Large intestine (tissue), 3 donors: ENCODE data around the gene CASK. TPM values are rescaled to one million over a fixed set of nuclear protein-coding genes. Genes with fewer than 3 reads are reported as not detected.
"Not testable (repeated sequence)": the region's sequence is repeated elsewhere in the genome, so short reads cannot be mapped to it uniquely, and the experiment has no call there.

ENCODE experiments used
- DNase-seq, 2 donors: peaks; one replicate each; pipeline versions ENCODE4 v3.0.0 to v3.0.0-alpha.2; 2013
- H3K27ac ChIP-seq: one replicate; pipeline ENCODE4 v1.5.1; 2013; ENCODE audit warnings: low read length
- H3K27me3 ChIP-seq: 2 replicates; pipeline ENCODE4 v1.6.1; 2013; ENCODE audit warnings: low read length; ENCODE audit not compliant: control insufficient read depth, insufficient read depth
- H3K36me3 ChIP-seq: 2 replicates; pipeline ENCODE4 v1.6.1; 2013; ENCODE audit warnings: low read length; ENCODE audit not compliant: control insufficient read depth, insufficient read depth
- H3K4me1 ChIP-seq: one replicate; pipeline ENCODE4 v1.6.1; 2013; ENCODE audit warnings: low read length; ENCODE audit not compliant: control insufficient read depth, insufficient read depth
- H3K4me3 ChIP-seq: one replicate; pipeline ENCODE4 v1.5.1; 2013; ENCODE audit warnings: low read length
- H3K9me3 ChIP-seq: one replicate; pipeline ENCODE4 v1.6.1; 2013; ENCODE audit warnings: mild to moderate bottlenecking, low read depth, low read length, moderate library complexity; ENCODE audit not compliant: control insufficient read depth
- WGBS: methylation state at CpG from one replicate; pipeline ENCODE4 v1.1.5; 2013; ENCODE audit warnings: low lambda C conversion rate; ENCODE audit not compliant: insufficient coverage; 5-methylcytosine and 5-hydroxymethylcytosine counted together
- polyA plus RNA-seq: library from polyadenylated mRNA; unstranded; fragments of 120-200 nt; gene quantifications from one replicate; pipeline ENCODE4 v1.2.1, GENCODE V29; 2013

Gene CASK
- polyA plus RNA-seq, 1 donor = 71.3 TPM

- Histone ChIP-seq H3K27me3 (no peaks in the 10 kb centered on the region), H3K4me1 (no peaks in the 10 kb centered on the region), H3K36me3 (no peaks in the 10 kb centered on the region), H3K4me3 (no peak overlapping the region), H3K27ac (no peak overlapping the region), H3K9me3 (no peaks in the 10 kb centered on the region)
- no peak for DNase-seq
Measured at GRCh38 chrX:41616255-41616654, 307.1 kb downstream of the CASK start.

- Histone ChIP-seq H3K4me3 (no peak overlapping the region), H3K4me1 (no peaks in the 10 kb centered on the region), H3K27me3 (no peaks in the 10 kb centered on the region), H3K27ac (no peak overlapping the region), H3K36me3 (no peaks in the 10 kb centered on the region), H3K9me3 (no peaks in the 10 kb centered on the region)
- WGBS = no CpG with 5 or more reads among the region's 1 CpG
- DNase-seq = no peak
Measured at GRCh38 chrX:41608244-41608643, 315.1 kb downstream of the CASK start.

GRCh38 chrX:41607264-41607832 is 316.0 kb downstream of the CASK start:
- Histone ChIP-seq H3K4me1 (no peaks in the 10 kb centered on the region), H3K9me3 (no peaks in the 10 kb centered on the region), H3K27me3 (no peaks in the 10 kb centered on the region), H3K4me3 (no peak overlapping the region), H3K27ac (no peak overlapping the region), H3K36me3 (peaks cover 2% of the 10 kb centered on the region)
- no peak for DNase-seq
- no CpG with 5 or more reads among the region's 2 CpGs for WGBS

GRCh38 chrX:41606057-41606456 is 317.3 kb downstream of the CASK start:
- not testable (repeated sequence) for H3K36me3 ChIP-seq, H3K9me3 ChIP-seq, H3K4me1 ChIP-seq, H3K4me3 ChIP-seq, H3K27me3 ChIP-seq, DNase-seq, H3K27ac ChIP-seq
- no CpG with 5 or more reads among the region's 4 CpGs for WGBS

- DNase-seq = no peak
- H3K27ac ChIP-seq = no peak overlapping the region
- H3K27me3 ChIP-seq = no peaks in the 10 kb centered on the region
- WGBS = no CpG with 5 or more reads among the region's 1 CpG
- no peaks in the 10 kb centered on the region for H3K9me3 ChIP-seq
- H3K4me3 ChIP-seq = no peak overlapping the region
- H3K4me1 ChIP-seq = no peaks in the 10 kb centered on the region
- peaks cover 2% of the 10 kb centered on the region for H3K36me3 ChIP-seq
Measured at GRCh38 chrX:41604766-41605543, 318.4 kb downstream of the CASK start.

GRCh38 chrX:41604177-41604576 is 319.2 kb downstream of the CASK start:
- Histone ChIP-seq H3K27ac (no peak overlapping the region), H3K27me3 (no peaks in the 10 kb centered on the region), H3K36me3 (peaks cover 2% of the 10 kb centered on the region), H3K9me3 (no peaks in the 10 kb centered on the region), H3K4me3 (no peak overlapping the region), H3K4me1 (no peaks in the 10 kb centered on the region)
- WGBS = no CpG with 5 or more reads among the region's 2 CpGs
- no peak for DNase-seq

- Histone ChIP-seq H3K4me1 (no peaks in the 10 kb centered on the region), H3K27me3 (no peaks in the 10 kb centered on the region), H3K4me3 (no peak overlapping the region), H3K27ac (no peak overlapping the region), H3K9me3 (no peaks in the 10 kb centered on the region), H3K36me3 (peaks cover 2% of the 10 kb centered on the region)
- no CpG with 5 or more reads among the region's 1 CpG for WGBS
- no peak for DNase-seq
Measured at GRCh38 chrX:41603596-41603995, 319.8 kb downstream of the CASK start.

GRCh38 chrX:41602816-41603345 is 320.5 kb downstream of the CASK start:
- Histone ChIP-seq H3K4me1 (no peaks in the 10 kb centered on the region), H3K27ac (no peak overlapping the region), H3K9me3 (no peaks in the 10 kb centered on the region), H3K36me3 (peaks cover 2% of the 10 kb centered on the region), H3K4me3 (no peak overlapping the region), H3K27me3 (no peaks in the 10 kb centered on the region)
- no peak for DNase-seq
- no CpG with 5 or more reads among the region's 2 CpGs for WGBS

GRCh38 chrX:41600291-41600690 is 323.1 kb downstream of the CASK start:
- WGBS = 67% methylated on average over 1 of the region's 2 CpGs
- H3K4me1 ChIP-seq = no peaks in the 10 kb centered on the region
- H3K27me3 ChIP-seq = no peaks in the 10 kb centered on the region
- peaks cover 2% of the 10 kb centered on the region for H3K36me3 ChIP-seq
- no peaks in the 10 kb centered on the region for H3K9me3 ChIP-seq
- no peak overlapping the region for H3K27ac ChIP-seq
- no peak for DNase-seq
- H3K4me3 ChIP-seq = no peak overlapping the region

- no CpG with 5 or more reads among the region's 1 CpG for WGBS
- Histone ChIP-seq H3K27ac (no peak overlapping the region), H3K4me3 (no peak overlapping the region), H3K36me3 (peaks cover 2% of the 10 kb centered on the region), H3K4me1 (no peaks in the 10 kb centered on the region), H3K27me3 (no peaks in the 10 kb centered on the region), H3K9me3 (no peaks in the 10 kb centered on the region)
- DNase-seq = no peak
Measured at GRCh38 chrX:41599507-41599906, 323.8 kb downstream of the CASK start.

- Histone ChIP-seq H3K36me3 (no peaks in the 10 kb centered on the region), H3K9me3 (no peaks in the 10 kb centered on the region), H3K4me1 (no peaks in the 10 kb centered on the region), H3K27ac (no peak overlapping the region), H3K27me3 (no peaks in the 10 kb centered on the region), H3K4me3 (no peak overlapping the region)
- no CpG with 5 or more reads among the region's 3 CpGs for WGBS
- no peak for DNase-seq
Measured at GRCh38 chrX:41596596-41596995, 326.8 kb downstream of the CASK start.
